Vagina (tissue), 2 donors: ENCODE data around the gene TRANK1. TPM values are rescaled to one million over a fixed set of nuclear protein-coding genes. Genes with fewer than 3 reads are reported as not detected.

ENCODE experiments used
- DNase-seq, 2 donors: peaks; one replicate each; pipeline ENCODE4 v3.0.0-alpha.2; 2017; ENCODE audit errors: extremely low spot score in 2 of 2
- H3K27ac ChIP-seq: fragments of 200-600 bp; sonication (generic); one replicate; pipeline ENCODE4 v1.5.1; 2019
- H3K27me3 ChIP-seq: fragments of 200-600 bp; sonication (generic); one replicate; pipeline ENCODE4 v1.5.1; 2019
- H3K36me3 ChIP-seq, 2 donors: fragments of 200-600 bp; sonication (generic); one replicate each; pipeline ENCODE4 v1.5.1; 2017 to 2019
- H3K4me1 ChIP-seq: fragments of 200-600 bp; sonication (generic); one replicate; pipeline ENCODE4 v1.5.1; 2019
- H3K4me3 ChIP-seq, 2 donors: fragments of 200-600 bp; sonication (generic); 1 replicate in 1 of 2; 2 replicates in 1 of 2; pipeline ENCODE4 v1.5.1; 2016 to 2019
- H3K9me3 ChIP-seq: fragments of 200-600 bp; sonication (generic); one replicate; pipeline ENCODE4 v1.5.1; 2019
- POLR2A ChIP-seq, 2 donors: fragments of 450-650 bp; IDR thresholded peaks; one replicate each; pipeline ENCODE4 v1.6.1; 2017; ENCODE audit warnings: antibody characterized with exemption in 2 of 2, mild to moderate bottlenecking in 2 of 2, moderate library complexity in 2 of 2
- POLR2AphosphoS5 ChIP-seq, 2 donors: sonication (generic); formaldehyde crosslinking; IDR thresholded peaks; one replicate each; pipeline ENCODE4 v1.9.0; 2017; ENCODE audit warnings: antibody characterized with exemption in 2 of 2, mild to moderate bottlenecking in 2 of 2, low read depth in 1 of 2; ENCODE audit not compliant: insufficient read depth in 1 of 2
- intact Hi-C: fragments of 100-400 bp; cut with DNase I; formaldehyde crosslinking; loops from one replicate; pipeline ENCODE4 v1.15.1; 2023
- total RNA-seq: library from RNA; depleted of rRNA; stranded (reverse); fragments of >200 nt; gene quantifications from one replicate; pipeline ENCODE4 v1.2.3, GENCODE V29; 2016
- TF ChIP-seq, protein P1 (sequence below), 3 experiments: fragments of 450-650 bp in 2 of 3; fragments of 200-600 bp in 1 of 3; sonication (generic) in 1 of 3; IDR thresholded peaks; one replicate each; pipeline ENCODE4 v1.5.1; 2017 to 2019; ENCODE audit warnings: antibody characterized with exemption in 3 of 3, mild to moderate bottlenecking in 2 of 3, moderate library complexity in 2 of 3

Gene TRANK1
- total RNA-seq, 1 donor from 2014 or later: 17.7 TPM

DNA sequence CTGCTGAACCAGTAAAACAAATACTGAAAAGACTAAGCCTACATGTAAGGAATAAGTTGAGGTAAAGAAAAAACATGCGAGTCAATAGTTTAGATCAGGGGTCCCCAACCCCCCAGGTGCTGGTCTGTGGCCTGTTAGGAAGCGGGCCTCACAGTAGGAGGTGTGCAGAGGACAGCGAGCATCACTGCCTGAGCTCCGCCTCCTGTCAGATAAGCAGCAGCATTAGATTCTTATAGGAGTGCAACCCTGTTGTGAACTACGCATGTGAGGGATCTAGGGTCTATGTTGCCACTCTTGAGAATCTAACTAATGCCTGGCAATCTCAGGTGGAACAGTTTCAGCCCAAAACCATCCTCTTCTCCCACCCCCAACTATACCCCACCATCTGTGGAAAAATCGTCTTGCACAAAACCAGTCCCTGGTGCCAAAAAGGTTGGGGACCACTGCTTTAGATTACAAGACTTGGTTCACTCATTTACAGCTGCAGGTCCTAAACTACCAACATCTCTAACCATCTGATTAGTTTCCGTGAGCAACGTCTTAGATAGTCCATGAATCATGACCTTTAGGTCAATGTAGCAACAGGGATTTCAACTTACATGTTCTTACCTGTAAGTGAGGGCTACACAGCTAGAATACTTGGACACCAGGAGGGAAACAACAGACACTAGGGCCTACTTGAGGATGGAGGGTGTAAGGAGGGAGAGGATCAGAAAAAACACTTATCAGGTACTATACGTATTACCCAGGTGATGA, 66.7 kb downstream of the TRANK1 start:
- Histone ChIP-seq H3K36me3 (no peaks in the 10 kb centered on the region), H3K4me1 (no peaks in the 10 kb centered on the region), H3K27ac (no peak overlapping the region), H3K27me3 (no peaks in the 10 kb centered on the region), H3K9me3 (no peaks in the 10 kb centered on the region), H3K4me3 (no peak overlapping the region)
- intact Hi-C loops: no loop called here
- no peak for DNase-seq
- TF ChIP-seq POLR2A (IDR thresholded peaks at IDR 0.05) (no peak), POLR2AphosphoS5 (IDR thresholded peaks at IDR 0.05; ENCODE audit: insufficient read depth in 1 of 2, low read depth in 1 of 2) (no peak)
- TF ChIP-seq, protein P1, sequence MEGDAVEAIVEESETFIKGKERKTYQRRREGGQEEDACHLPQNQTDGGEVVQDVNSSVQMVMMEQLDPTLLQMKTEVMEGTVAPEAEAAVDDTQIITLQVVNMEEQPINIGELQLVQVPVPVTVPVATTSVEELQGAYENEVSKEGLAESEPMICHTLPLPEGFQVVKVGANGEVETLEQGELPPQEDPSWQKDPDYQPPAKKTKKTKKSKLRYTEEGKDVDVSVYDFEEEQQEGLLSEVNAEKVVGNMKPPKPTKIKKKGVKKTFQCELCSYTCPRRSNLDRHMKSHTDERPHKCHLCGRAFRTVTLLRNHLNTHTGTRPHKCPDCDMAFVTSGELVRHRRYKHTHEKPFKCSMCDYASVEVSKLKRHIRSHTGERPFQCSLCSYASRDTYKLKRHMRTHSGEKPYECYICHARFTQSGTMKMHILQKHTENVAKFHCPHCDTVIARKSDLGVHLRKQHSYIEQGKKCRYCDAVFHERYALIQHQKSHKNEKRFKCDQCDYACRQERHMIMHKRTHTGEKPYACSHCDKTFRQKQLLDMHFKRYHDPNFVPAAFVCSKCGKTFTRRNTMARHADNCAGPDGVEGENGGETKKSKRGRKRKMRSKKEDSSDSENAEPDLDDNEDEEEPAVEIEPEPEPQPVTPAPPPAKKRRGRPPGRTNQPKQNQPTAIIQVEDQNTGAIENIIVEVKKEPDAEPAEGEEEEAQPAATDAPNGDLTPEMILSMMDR (IDR thresholded peaks at IDR 0.05): no peak

- TF ChIP-seq, protein P1 (IDR thresholded peaks at IDR 0.05): no peak
- no peak for TF ChIP-seq POLR2AphosphoS5 (IDR thresholded peaks at IDR 0.05; ENCODE audit: insufficient read depth in 1 of 2, low read depth in 1 of 2)
- no peak for TF ChIP-seq POLR2A (IDR thresholded peaks at IDR 0.05)
- intact Hi-C loops: no loop called here
These were observed 68.5 kb downstream of the TRANK1 start for GRCh38 chr3:36876181-36876936.

GRCh38 chr3:36875397-36875796, 69.5 kb downstream of the TRANK1 start:
- Histone ChIP-seq H3K27me3 (no peaks in the 10 kb centered on the region), H3K4me3 (no peak overlapping the region), H3K9me3 (no peaks in the 10 kb centered on the region), H3K27ac (no peak overlapping the region), H3K4me1 (no peaks in the 10 kb centered on the region), H3K36me3 (no peaks in the 10 kb centered on the region)
- no peak for DNase-seq
- intact Hi-C loops: no loop called here
- TF ChIP-seq POLR2AphosphoS5 (IDR thresholded peaks at IDR 0.05; ENCODE audit: insufficient read depth in 1 of 2, low read depth in 1 of 2): no peak
- TF ChIP-seq POLR2A (IDR thresholded peaks at IDR 0.05): no peak
- TF ChIP-seq, protein P1 (IDR thresholded peaks at IDR 0.05): no peak

More at GRCh38 chr3:36876181-36876936, 68.5 kb downstream of the TRANK1 start:
- Histone ChIP-seq H3K4me1 (no peaks in the 10 kb centered on the region), H3K27ac (no peak overlapping the region), H3K9me3 (no peaks in the 10 kb centered on the region), H3K36me3 (no peaks in the 10 kb centered on the region), H3K27me3 (no peaks in the 10 kb centered on the region), H3K4me3 (no peak overlapping the region)
- DNase-seq: no peak

GRCh38 chr3:36874424-36874823, 70.4 kb downstream of the TRANK1 start:
- intact Hi-C loops: no loop called here
- no peaks in the 10 kb centered on the region for H3K4me1 ChIP-seq
- H3K4me3 ChIP-seq: no peak overlapping the region
- H3K27me3 ChIP-seq: no peaks in the 10 kb centered on the region
- no peaks in the 10 kb centered on the region for H3K9me3 ChIP-seq
- TF ChIP-seq POLR2A (IDR thresholded peaks at IDR 0.05) (no peak), POLR2AphosphoS5 (IDR thresholded peaks at IDR 0.05; ENCODE audit: insufficient read depth in 1 of 2, low read depth in 1 of 2) (no peak)
- TF ChIP-seq, protein P1 (IDR thresholded peaks at IDR 0.05): no peak
- no peak for DNase-seq
- H3K36me3 ChIP-seq: no peaks in the 10 kb centered on the region
- no peak overlapping the region for H3K27ac ChIP-seq
